ENCODE results near the gene PIP5K1C.

Gene PIP5K1C

DNA sequence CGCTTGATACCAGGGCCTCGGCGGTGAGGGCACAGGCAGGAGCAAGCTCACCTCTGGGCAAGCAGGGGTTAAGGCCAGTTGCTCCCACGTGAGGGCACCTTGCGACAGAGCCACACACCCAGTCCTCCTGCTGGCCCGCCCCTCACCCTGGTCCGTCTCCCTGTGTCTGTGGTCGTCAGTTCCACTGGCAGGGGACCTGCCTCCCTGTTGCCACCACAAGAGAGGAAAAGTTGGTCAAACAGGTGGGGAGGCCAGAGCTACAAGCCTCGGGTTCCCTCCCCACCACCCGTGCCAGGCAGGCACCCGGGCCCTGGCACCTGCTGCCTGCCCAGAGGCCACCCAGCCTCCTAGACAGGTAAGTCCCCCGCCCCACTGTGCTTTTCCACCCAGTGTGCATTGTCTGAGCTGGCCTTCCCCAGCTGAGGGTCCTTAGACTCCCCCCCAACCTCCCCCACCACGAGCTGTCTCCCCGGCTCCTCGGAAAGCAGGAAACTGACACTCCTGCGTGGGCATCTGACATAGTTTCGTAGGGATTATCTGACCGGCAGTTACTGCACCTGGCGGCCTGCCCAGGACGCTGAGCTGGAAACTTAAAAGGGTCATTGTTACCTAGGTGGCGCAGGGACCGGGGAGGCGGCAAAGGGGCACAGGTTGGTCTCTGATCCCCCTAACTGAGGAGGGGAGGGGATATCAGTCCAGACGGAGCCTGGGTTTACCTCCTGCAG is 8.1 kb upstream of the PIP5K1C start, which contains the start of gene TJP3:
TSS of gene TJP3 (plus strand) at position 178 of the 725 bp plus-strand sequence. CDS start 20,049 bp downstream, outside the sequence.
- Histone ChIP-seq H3K9me3 (no peaks in the 10 kb centered on the region), H3K27ac (no peak within 1 kb of the TSS), H3K36me3 (no peaks in the 10 kb centered on the region), H3K4me1 (ENCODE audit: control insufficient read depth in 1 of 2, insufficient read depth in 1 of 2, low read depth in 1 of 2, low read length in 1 of 2) (peaks cover 0 to 3% of the 10 kb centered on the region in 2 experiments), H3K4me3 (ENCODE audit: low read depth in 1 of 2, low read length in 1 of 2) (no peak within 1 kb of the TSS), H3K27me3 (peaks cover 65% of the 10 kb centered on the region)
- TF ChIP-seq CTCF (IDR thresholded peaks at IDR 0.05), result no peak

DNA sequence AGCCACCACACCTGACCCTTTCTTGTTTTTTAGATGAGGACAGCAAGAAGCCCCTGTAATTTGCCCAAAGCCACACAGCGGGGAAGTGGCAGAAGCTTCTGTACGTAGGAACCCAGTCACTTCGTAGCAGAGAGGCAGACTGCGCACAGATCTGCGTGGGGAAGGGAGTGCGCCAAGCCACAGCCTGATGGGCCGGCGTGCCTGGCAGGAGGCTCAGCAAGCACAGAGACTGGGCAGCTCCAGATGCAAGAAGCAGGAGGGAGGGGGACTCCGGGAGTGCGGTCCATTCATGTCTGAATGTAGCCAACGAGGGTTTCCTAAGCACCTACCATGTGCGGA is 7.6 kb upstream of the PIP5K1C start:
- H3K36me3 ChIP-seq, result no peaks in the 10 kb centered on the region
- no peak for TF ChIP-seq CTCF (IDR thresholded peaks at IDR 0.05)
- H3K9me3 ChIP-seq, result no peaks in the 10 kb centered on the region
- peaks cover 0 to 3% of the 10 kb centered on the region in 2 experiments for H3K4me1 ChIP-seq (ENCODE audit: control insufficient read depth in 1 of 2, insufficient read depth in 1 of 2, low read depth in 1 of 2, low read length in 1 of 2)
- no peak overlapping the region for H3K27ac ChIP-seq
- H3K27me3 ChIP-seq, result peaks cover 59% of the 10 kb centered on the region
- H3K4me3 ChIP-seq (ENCODE audit: low read depth in 1 of 2, low read length in 1 of 2), result no peak overlapping the region

GRCh38 chr19:3701200-3701599 is 932 bp upstream of the PIP5K1C start:
- no peak for TF ChIP-seq CTCF (IDR thresholded peaks at IDR 0.05)
- no peak overlapping the region for H3K4me3 ChIP-seq (ENCODE audit: low read depth in 1 of 2, low read length in 1 of 2)
- H3K27me3 ChIP-seq, result peaks cover 13% of the 10 kb centered on the region
- no peak overlapping the region for H3K27ac ChIP-seq
- peaks cover under 1% of the 10 kb centered on the region for H3K36me3 ChIP-seq
- no peaks in the 10 kb centered on the region for H3K9me3 ChIP-seq
- peaks cover 11 to 19% of the 10 kb centered on the region in 2 experiments for H3K4me1 ChIP-seq (ENCODE audit: control insufficient read depth in 1 of 2, insufficient read depth in 1 of 2, low read depth in 1 of 2, low read length in 1 of 2)

- Histone ChIP-seq H3K9me3 (no peaks in the 10 kb centered on the region), H3K36me3 (peaks cover 12% of the 10 kb centered on the region), H3K27me3 (peaks cover 3% of the 10 kb centered on the region), H3K4me1 (ENCODE audit: control insufficient read depth in 1 of 2, insufficient read depth in 1 of 2, low read depth in 1 of 2, low read length in 1 of 2) (peaks cover 11 to 19% of the 10 kb centered on the region in 2 experiments), H3K4me3 (ENCODE audit: low read depth in 1 of 2, low read length in 1 of 2) (peak overlapping the region; percentile 67 to 74), H3K27ac (peak overlapping the region; percentile 68)
- no peak for TF ChIP-seq CTCF (IDR thresholded peaks at IDR 0.05)
Measured at GRCh38 chr19:3699741-3700241, 477 bp downstream of the PIP5K1C start.

DNA sequence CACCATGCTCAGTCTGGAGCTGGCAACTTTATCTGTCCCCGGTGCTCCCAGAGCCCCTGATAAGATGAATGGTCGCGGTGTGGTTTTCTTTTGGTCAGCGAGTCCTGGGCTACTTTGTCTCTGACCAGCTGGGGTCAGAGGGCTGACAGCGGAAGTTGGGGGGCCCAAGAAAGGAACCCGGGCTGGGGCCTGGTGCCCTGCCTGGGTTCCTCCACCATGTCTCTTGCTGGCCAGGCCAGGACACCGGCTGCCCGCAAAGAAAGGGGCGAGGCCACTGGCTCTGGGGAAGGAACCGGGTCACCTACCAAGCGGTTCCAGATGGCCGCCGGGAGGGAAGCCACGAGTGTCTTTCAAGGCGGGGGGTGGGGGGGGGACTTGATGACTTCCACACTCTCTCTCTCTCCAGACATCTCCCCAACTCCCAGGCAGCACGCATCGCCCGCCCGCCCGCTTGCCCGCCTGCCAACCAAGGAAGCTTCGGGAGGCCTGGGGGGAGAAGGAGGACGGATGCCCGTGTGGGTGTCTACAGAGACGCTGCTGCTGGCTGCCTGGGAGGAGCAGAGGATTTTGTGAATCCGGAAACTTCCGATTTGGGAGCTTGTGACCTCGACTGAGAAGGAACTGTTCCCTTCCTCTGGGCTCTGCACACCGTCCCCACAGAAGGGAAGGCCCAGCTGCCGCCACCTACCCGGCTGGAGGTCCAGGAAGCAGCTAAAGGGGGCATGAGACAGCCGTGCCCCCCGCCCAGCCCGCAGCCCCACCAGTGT is 1.1 kb downstream of the PIP5K1C start:
- Histone ChIP-seq H3K27me3 (no peaks in the 10 kb centered on the region), H3K9me3 (no peaks in the 10 kb centered on the region), H3K4me1 (ENCODE audit: control insufficient read depth in 1 of 2, insufficient read depth in 1 of 2, low read depth in 1 of 2, low read length in 1 of 2) (peaks cover 11 to 19% of the 10 kb centered on the region in 2 experiments), H3K27ac (peak overlapping the region; percentile 68), H3K36me3 (peaks cover 14% of the 10 kb centered on the region), H3K4me3 (ENCODE audit: low read depth in 1 of 2, low read length in 1 of 2) (peak overlapping the region; percentile 67 to 74)
- TF ChIP-seq CTCF (IDR thresholded peaks at IDR 0.05), result no peak
